HL-60 (cell line): Measurements from ENCODE around the gene KSR2.

Experiments used
- DNase-seq, 2 experiments: peaks; one replicate each; pipeline ENCODE4 v3.0.0-alpha.2; 2010 to 2020; ENCODE audit warnings: low read depth in 1 of 2, low spot score in 1 of 2
- H3K27ac ChIP-seq: fragments of 250-450 bp; sonication (Bioruptor Pico); replicated peaks from 2 replicates; pipeline ENCODE4 v1.5.1; 2020; ENCODE audit warnings: mild to moderate bottlenecking, moderate library complexity
- H3K27me3 ChIP-seq: fragments of 250-450 bp; sonication (Bioruptor Pico); 2 replicates; pipeline ENCODE4 v1.5.1; 2021; ENCODE audit warnings: mild to moderate bottlenecking, moderate library complexity; ENCODE audit not compliant: insufficient read depth, poor library complexity, severe bottlenecking
- H3K4me3 ChIP-seq: replicated peaks from 2 replicates; pipeline ENCODE4 v1.5.1; 2011; ENCODE audit warnings: mild to moderate bottlenecking, control low read depth, low read length; ENCODE audit not compliant: insufficient read depth
- CTCF ChIP-seq: IDR thresholded peaks from one replicate; pipeline ENCODE4 v1.5.1; 2011; ENCODE audit warnings: low read length, control low read depth, inconsistent platforms; ENCODE audit not compliant: insufficient read depth
- GABPA ChIP-seq: IDR thresholded peaks from 2 replicates; pipeline ENCODE4 v1.6.1; 2012; ENCODE audit warnings: low read depth
- POLR2AphosphoS5 ChIP-seq: IDR thresholded peaks from 2 replicates; pipeline ENCODE4 v1.6.1; 2012; ENCODE audit warnings: low read depth
- REST ChIP-seq: IDR thresholded peaks from 2 replicates; pipeline ENCODE4 v1.6.1; 2012; ENCODE audit warnings: low read depth; ENCODE audit not compliant: insufficient replicate concordance
- SPI1 ChIP-seq: IDR thresholded peaks from 2 replicates; pipeline ENCODE4 v1.6.1; 2012; ENCODE audit warnings: low read depth, mild to moderate bottlenecking, borderline replicate concordance

Gene KSR2

DNA sequence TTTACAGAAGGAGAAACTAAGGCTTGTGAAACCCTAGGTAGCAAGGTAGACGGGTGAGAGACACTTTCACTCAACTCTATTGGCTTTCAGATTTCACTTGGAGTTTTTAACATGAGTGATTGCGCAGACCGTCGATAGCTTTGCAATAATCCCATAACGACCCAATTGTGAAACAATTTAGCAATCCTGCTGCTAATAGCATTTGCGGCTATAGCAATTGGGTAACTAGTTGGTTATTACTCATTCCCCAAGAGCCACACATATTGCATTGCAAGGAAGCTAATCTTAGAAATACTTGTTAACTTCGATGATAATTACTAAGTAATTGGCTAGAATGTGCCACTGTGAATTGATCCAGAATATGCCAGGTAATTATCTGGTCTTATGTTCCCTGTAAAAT, 447.4 kb downstream of the KSR2 start:
- peak; percentile 74 to 89 for DNase-seq
- Histone ChIP-seq H3K27me3 (peaks cover 2% of the 10 kb centered on the region), H3K27ac (peak overlapping the region; percentile 39), H3K4me3 (no peak overlapping the region)
- TF ChIP-seq POLR2AphosphoS5 (peak; percentile 74; the same call in 1 of the 2 replicates), SPI1 (no peak), REST (peak; percentile 39)

DNA sequence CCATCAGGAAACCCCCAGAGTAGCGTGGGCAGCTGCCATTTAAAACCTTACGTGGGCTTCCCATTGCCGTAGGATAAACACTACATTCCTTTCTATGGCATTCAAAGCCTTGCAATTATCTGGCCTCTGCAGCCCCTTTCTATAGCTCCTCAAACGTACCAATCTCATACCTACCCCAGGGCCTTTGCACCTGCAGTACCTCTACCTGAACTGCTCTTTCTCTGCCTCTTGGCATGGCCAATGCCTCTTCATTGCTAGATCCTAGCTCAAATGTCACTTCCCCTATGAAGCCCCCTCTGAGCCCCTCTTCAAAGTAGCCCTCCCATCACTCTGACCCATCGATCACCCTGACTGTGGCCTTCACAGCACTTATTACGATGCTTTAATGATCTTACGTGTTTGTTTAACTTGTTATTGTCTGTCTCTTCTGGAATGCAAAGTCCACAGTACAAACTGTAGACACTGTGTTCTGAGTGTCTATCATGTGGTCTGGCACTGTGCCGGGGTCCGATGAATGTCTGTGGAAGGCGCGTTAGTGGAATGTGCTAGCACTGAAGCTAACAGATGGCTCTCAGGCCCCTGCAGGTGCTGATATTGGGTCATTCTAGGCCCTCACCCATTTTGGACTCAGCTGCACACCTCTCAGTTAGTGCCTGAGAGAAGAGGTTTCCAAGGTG, 450.1 kb downstream of the KSR2 start:
- H3K27me3 ChIP-seq, result peaks cover 2% of the 10 kb centered on the region
- H3K27ac ChIP-seq, result no peak overlapping the region
- H3K4me3 ChIP-seq, result no peak overlapping the region
- no peak for DNase-seq
- no peak for TF ChIP-seq GABPA
- no peak for TF ChIP-seq SPI1
- TF ChIP-seq POLR2AphosphoS5, result no peak
- TF ChIP-seq CTCF, result no peak
- no peak for TF ChIP-seq REST

- Histone ChIP-seq H3K4me3 (no peak overlapping the region), H3K27ac (no peak overlapping the region), H3K27me3 (peaks cover 2% of the 10 kb centered on the region)
- no peak for TF ChIP-seq SPI1
- TF ChIP-seq GABPA, result no peak
- TF ChIP-seq CTCF, result no peak
- TF ChIP-seq REST, result no peak
- TF ChIP-seq POLR2AphosphoS5, result no peak
- no peak for DNase-seq
These were observed 451.5 kb downstream of the KSR2 start for GRCh38 chr12:117517219-117517739.
